ENCODE data around the gene IL2RA.

IL2RA gene

GRCh38 chr10:6030217-6030616, 31.9 kb downstream of the IL2RA start:
- Histone ChIP-seq H3K4me3 (replicated peaks; ENCODE audit: low read depth, low read length) (no peak overlapping the region), H3K27me3 (replicated peaks; ENCODE audit: control insufficient read depth, insufficient read depth, low read length) (no peaks in the 10 kb centered on the region), H3K36me3 (ENCODE audit: control insufficient read depth, insufficient read depth, low read length) (no peaks in the 10 kb centered on the region)
- TF ChIP-seq CTCF (IDR thresholded peaks at IDR 0.05; ENCODE audit: insufficient read depth, low read length, poor library complexity, severe bottlenecking) = no peak
- DNase-seq (ENCODE audit: extremely low read depth, insufficient read length) = no peak

- no peaks in the 10 kb centered on the region for H3K36me3 ChIP-seq (ENCODE audit: control insufficient read depth, insufficient read depth, low read length)
- no peak for TF ChIP-seq CTCF (IDR thresholded peaks at IDR 0.05; ENCODE audit: insufficient read depth, low read length, poor library complexity, severe bottlenecking)
These were observed 34.2 kb downstream of the IL2RA start for GRCh38 chr10:6027929-6028328.

GRCh38 chr10:6025683-6026255, 36.4 kb downstream of the IL2RA start:
- no peak overlapping the region for H3K4me3 ChIP-seq (replicated peaks; ENCODE audit: low read depth, low read length)
- no peak for TF ChIP-seq CTCF (IDR thresholded peaks at IDR 0.05; ENCODE audit: insufficient read depth, low read length, poor library complexity, severe bottlenecking)
- DNase-seq (ENCODE audit: extremely low read depth, insufficient read length) = no peak
- no peaks in the 10 kb centered on the region for H3K27me3 ChIP-seq (replicated peaks; ENCODE audit: control insufficient read depth, insufficient read depth, low read length)
- H3K36me3 ChIP-seq (ENCODE audit: control insufficient read depth, insufficient read depth, low read length) = no peaks in the 10 kb centered on the region

More at GRCh38 chr10:6027929-6028328, 34.2 kb downstream of the IL2RA start:
- DNase-seq (ENCODE audit: extremely low read depth, insufficient read length) = no peak
- Histone ChIP-seq H3K27me3 (replicated peaks; ENCODE audit: control insufficient read depth, insufficient read depth, low read length) (no peaks in the 10 kb centered on the region), H3K4me3 (replicated peaks; ENCODE audit: low read depth, low read length) (no peak overlapping the region)

GRCh38 chr10:6024334-6024682, 37.9 kb downstream of the IL2RA start:
- TF ChIP-seq CTCF (IDR thresholded peaks at IDR 0.05; ENCODE audit: insufficient read depth, low read length, poor library complexity, severe bottlenecking) = no peak
- DNase-seq (ENCODE audit: extremely low read depth, insufficient read length) = no peak
- H3K4me3 ChIP-seq (replicated peaks; ENCODE audit: low read depth, low read length) = no peak overlapping the region
- H3K27me3 ChIP-seq (replicated peaks; ENCODE audit: control insufficient read depth, insufficient read depth, low read length) = no peaks in the 10 kb centered on the region
- no peaks in the 10 kb centered on the region for H3K36me3 ChIP-seq (ENCODE audit: control insufficient read depth, insufficient read depth, low read length)

- DNase-seq (ENCODE audit: extremely low read depth, insufficient read length) = no peak
- H3K27me3 ChIP-seq (replicated peaks; ENCODE audit: control insufficient read depth, insufficient read depth, low read length) = no peaks in the 10 kb centered on the region
- no peak for TF ChIP-seq CTCF (IDR thresholded peaks at IDR 0.05; ENCODE audit: insufficient read depth, low read length, poor library complexity, severe bottlenecking)
- H3K36me3 ChIP-seq (ENCODE audit: control insufficient read depth, insufficient read depth, low read length) = no peaks in the 10 kb centered on the region
- no peak overlapping the region for H3K4me3 ChIP-seq (replicated peaks; ENCODE audit: low read depth, low read length)
These were observed 38.4 kb downstream of the IL2RA start for GRCh38 chr10:6023661-6024333.
